Stimulated activated naive CD4-positive, alpha-beta T cell (primary cell): ENCODE measurements around the gene IL1R1.

Source experiments
- DNase-seq, 6 experiments: peaks; one replicate each; lab custom pipeline; 2025; lab: John Stamatoyannopoulos, UW

IL1R1 gene

DNA sequence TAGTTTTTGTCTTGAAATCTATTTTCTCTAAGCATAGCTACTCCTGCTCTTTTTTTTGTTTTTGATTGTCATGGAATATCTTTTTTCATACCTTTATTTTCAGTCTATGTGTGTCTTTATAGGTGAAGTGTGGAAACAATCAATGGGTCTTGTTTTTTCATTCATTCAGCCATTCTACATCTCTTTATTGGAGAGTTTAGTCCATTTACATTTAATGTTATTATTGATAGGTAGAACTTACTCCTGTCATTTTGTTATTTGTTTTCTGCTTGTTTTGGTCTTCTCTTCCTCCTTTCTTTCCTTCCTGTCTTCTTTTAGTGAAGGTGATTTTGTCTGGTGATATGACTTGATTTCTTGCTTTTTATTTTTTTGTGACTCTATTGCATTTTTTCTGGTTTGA lies 62.1 kb downstream of the IL1R1 start:
- no peak for DNase-seq

DNA sequence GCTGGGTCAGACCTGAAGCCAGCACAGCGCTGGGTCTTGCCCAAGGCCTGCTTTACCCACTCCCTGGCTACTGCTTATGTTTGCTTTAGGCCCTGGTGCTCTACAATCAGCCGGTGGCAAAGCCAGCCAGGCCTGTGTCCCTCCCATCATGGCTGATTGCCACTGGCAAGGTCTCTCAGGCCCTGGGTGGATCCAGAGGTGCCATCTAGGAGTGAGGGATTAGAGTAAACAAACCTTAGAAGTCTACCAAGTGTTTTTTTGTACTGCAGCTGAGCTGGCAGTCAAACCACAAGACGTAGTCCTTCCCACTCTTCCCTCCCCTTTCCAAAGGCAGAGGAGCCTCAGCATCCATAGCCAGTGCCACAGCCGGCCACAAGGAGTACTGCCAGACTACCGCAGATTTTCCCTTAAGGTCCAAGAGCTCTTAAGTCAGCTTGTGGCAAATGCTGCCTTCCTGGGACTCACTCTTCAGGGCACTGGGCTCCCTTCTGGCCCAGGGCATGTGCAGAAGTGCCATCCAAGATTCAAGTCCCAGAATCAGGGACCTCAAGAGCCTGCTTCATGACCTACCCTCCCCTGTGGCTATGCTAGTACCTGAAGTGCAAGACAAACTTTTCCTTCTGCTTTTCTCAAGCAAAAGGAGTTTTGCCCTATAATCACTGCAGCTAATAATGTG lies 64.3 kb downstream of the IL1R1 start:
- DNase-seq = no peak

DNA sequence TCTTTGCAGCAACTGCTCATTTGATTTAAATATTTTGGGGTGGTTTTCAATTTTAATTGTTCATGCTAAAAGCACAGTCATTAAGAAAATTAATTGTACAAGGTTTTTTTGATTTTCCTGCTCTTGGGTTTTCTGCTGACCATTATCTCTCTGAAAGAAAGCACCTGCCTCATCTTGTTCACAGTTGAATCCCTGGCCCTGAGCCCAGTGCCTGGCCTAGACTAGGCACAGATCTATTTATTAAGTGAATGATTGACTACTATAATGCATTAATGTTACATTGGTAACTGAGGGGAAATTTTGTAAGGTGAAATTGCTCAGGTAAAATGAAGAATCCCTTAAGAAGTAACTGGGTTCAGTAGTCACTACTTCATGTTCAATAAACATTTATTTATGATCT lies 66.2 kb downstream of the IL1R1 start:
- DNase-seq = no peak

DNA sequence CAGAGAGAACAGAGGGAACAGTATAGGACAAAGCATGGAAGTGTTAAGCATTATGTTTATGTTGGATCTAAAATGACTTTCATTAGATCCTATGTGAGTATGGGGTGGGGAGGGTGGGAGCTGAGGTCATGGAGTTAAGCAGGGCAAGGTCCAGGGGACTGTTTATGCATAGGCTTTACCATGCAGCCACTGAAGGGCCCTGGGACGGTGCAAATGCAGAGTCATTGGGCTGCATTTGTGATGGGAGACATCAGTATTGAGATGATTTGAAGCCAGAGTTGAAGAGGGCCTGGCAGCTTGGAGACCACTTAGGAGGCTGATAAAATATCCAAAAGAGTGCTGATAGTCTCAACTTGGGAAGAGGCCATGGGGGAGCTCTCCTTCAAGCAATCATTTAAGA lies 66.9 kb downstream of the IL1R1 start:
- DNase-seq = no peak

DNA sequence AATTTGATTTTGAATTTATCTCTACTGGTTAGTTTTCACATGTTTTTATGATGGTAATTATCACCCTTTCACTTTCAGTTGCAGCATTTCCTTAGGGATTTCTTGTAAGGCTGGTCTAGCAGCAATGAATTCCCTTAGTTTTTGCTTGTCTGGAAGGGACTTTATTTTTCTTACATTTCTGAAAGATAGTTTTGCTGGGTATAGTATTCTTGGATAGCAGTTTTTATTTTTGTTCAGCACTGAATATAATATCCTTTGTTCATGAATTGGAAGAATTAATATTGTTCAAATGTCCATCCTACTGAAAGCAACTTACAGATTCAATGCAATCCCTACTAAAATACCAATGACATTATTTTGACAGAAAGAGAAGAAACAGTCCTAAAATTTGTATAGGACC lies 74.5 kb downstream of the IL1R1 start:
- DNase-seq = no peak

DNA sequence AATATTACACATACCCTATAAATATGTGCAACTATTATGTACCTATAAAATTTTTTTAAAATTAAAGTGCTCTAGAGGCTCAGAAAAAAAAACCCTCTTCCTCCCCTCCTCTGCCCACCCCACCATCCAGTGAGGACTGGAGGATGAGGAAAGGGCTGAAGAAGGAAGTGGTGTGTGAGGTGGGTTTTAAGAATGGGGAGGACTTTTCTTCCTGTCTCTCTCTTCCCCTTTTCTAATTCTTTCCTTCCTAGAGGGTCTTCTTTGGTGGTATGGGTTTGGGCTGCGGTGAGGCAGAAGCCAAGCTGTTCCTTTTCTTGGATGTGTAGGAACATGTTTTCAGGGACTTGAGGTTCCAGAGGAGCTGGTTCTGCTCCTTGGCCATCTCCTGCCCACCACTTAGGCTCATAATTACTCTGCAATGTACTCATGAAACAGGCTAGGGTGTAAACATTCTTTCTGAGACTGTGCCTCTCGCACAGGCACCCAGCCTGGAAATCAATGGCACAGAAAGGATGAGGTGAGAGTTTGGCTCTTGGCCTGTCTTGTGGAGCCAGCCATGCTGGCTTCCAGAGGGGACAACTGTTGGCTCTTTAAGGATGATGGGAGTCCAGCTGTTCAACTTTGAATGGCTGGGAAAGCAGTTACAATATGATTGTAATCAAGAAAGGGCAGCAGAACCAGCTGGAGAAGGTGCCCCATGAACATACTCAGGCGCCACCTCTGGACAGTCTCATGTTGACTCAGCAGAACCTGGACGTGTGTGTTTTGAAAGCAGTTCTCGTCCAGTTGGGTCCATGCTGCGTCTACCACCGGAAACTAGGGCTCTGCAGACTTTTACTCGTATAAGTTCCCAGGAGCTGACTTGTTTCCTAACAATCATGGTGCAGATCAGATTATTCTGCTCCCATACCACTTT lies 82.5 kb downstream of the IL1R1 start:
- DNase-seq = no peak

DNA sequence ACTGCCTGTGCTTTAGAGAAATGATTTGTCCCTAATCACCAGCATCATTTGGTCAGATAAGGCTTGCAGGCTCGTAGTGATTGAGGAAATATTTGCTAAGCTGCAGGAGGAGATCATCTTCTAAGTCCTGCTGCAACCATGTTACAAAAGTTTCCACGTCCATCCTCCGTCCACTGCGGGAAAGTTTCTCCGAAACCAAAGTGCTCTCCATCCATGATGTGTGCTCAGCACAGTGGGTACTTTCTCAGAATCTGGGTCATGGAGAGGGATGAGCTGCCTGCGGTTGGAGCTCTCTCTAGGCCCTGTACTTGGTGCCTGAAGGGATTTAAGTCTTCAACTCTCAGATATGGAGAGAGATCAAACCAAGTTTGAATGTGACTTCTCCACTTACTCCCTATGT lies 83.6 kb downstream of the IL1R1 start:
- DNase-seq = no peak

DNA sequence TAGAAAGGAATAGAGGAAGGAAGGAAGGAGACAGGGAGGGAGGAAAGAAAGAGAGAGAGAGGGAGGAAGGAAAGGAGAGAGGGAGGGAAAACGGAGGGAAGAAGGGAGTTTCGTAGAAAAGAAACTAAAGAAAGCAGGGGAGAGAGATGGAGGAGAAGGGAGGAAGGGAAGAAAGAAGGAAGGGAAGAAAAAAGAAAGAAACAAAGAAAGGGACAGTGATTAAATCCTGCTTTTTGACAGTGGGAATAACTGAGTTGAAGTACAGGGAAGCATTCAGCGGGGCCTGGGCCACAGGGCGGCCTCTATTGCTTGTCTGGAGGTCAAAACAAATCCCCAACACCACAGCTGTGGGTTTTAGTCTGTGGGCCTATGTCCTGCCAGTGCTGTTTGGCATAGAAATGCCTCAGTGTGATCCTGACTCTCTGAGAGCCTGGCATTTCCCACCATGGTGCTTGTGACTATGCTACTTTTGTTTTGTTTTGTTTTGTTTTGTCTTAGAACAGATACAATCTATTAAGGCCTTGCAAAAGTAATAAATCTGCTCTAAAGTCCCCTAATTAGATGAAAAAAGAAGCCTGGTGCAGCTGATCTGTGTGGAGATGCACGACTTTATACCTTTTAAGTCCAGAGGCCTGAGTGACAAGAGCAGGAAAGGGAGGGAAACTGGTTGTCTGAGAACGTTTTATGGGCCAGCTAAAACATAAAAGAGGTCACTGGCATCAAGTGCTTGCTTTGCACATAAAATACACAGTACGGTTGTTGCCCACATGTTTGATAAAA lies 84.3 kb downstream of the IL1R1 start:
- no peak for DNase-seq

DNA sequence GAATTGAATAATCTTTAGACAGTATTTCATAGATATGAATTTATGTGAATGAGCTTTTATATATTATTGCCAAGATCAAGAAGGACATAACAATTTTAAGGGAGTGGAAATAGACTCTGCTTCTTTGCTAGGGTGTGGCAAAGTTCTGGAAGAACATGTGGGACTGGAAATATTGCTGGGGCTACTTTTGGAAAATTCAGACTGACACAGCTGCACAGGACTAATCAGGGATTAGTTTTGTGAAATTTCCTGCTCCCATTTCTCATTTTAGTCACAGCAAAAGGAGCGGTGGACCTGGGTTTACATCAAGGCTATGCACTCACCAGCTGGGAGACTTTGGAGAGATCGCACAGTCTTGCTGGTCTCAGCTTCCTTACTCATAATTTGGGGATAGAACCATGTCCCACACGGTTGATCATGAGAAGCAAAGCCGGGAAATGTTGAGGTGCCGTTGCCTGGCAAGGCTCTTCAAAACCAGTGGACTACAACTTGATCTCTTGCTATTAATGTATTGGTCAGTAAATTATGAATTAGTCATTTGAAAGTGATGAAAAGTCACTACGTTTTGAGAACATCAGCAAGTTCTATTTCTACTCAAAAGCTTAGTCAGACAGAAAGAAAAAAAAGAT lies 86.7 kb downstream of the IL1R1 start:
- no peak for DNase-seq
